Measurements from ENCODE around the gene PTPRG.

DNA sequence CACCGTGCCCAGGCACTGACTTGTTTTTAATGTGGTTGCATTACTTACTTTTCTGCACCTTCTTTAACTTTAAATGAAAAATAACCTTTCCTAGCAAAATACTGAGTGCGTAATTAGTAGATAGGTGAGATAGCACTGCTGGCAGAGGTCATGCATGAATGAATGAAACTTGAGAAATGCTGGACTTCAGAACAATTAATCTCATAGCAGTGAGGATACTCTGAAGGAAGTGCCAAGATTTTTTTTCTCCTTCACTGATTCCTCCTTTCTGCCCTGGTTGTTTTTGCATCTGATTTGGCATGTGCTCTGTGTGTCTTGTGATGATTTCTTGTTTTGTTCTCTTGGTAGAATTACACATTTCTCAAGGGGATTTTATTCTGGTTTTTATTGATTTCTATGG is 378.9 kb downstream of the PTPRG start:
- no peak for TF ChIP-seq CTCF (conservative IDR thresholded peaks at IDR 0.05; ENCODE audit: low read depth, low read length)
- TF ChIP-seq EZH2 (IDR thresholded peaks at IDR 0.05; ENCODE audit: borderline replicate concordance, low read depth, low read length, poor library complexity, severe bottlenecking) = no peak
